Stimulated activated naive B cell treated with anti-CD40 and anti-IgM and Interleukin-4, amounts not matched to agents 10 μg/mL and 1 μg/mL and 100 μg/mL, for 72 hours (primary cell): ENCODE results near the gene ATXN10.
"Not testable (repeated sequence)": the region's sequence is repeated elsewhere in the genome, so short reads cannot be mapped to it uniquely, and the experiment has no call there.

Experiments
- ATAC-seq, 2 donors: fragments of 150-1000 bp; cut with Tn5 transposase; replicated peaks; 2 replicates each; pipeline ENCODE4 v1.10.0; 2021; ENCODE audit warnings: moderate library complexity in 1 of 2
- DNase-seq: peaks from one replicate; pipeline ENCODE4 v3.0.0; 2021
- H3K27ac Mint-ChIP-seq: one replicate; pipeline ENCODE4 v1.8.0; 2022; ENCODE audit warnings: mild to moderate bottlenecking, mixed read lengths
- H3K27me3 Mint-ChIP-seq, 2 donors: one replicate each; pipeline ENCODE4 v1.8.0; 2022; ENCODE audit warnings: mixed read lengths in 2 of 2
- H3K36me3 Mint-ChIP-seq, 2 donors: one replicate each; pipeline ENCODE4 v1.8.0; 2022; ENCODE audit warnings: mixed read lengths in 2 of 2, mild to moderate bottlenecking in 1 of 2
- H3K4me1 Mint-ChIP-seq, 2 donors: one replicate each; pipeline ENCODE4 v1.8.0; 2022; ENCODE audit warnings: mixed read lengths in 2 of 2, mild to moderate bottlenecking in 1 of 2
- H3K4me3 Mint-ChIP-seq, 2 donors: one replicate each; pipeline ENCODE4 v1.8.0; 2022; ENCODE audit warnings: mild to moderate bottlenecking in 2 of 2, mixed read lengths in 2 of 2, moderate library complexity in 1 of 2
- H3K9me3 Mint-ChIP-seq, 2 donors: one replicate each; pipeline ENCODE4 v1.8.0; 2022; ENCODE audit warnings: mixed read lengths in 2 of 2, mild to moderate bottlenecking in 1 of 2

The ATXN10 gene

GRCh38 chr22:45678961-45679912, 7.6 kb downstream of the ATXN10 start:
- peak; percentile 6 for DNase-seq
- Mint-ChIP-seq H3K4me1 (peaks cover 19 to 39% of the 10 kb centered on the region in 2 donors), H3K9me3 (peaks cover 0 to 3% of the 10 kb centered on the region in 2 donors), H3K27me3 (no peaks in the 10 kb centered on the region), H3K27ac (peak overlapping the region; percentile 74), H3K36me3 (peaks cover 5 to 27% of the 10 kb centered on the region in 2 donors), H3K4me3 (peak overlapping the region in 1 of 2 donors; percentile 14)
- peak; percentile 60 to 63 for ATAC-seq

- Mint-ChIP-seq H3K36me3 (peaks cover 5 to 16% of the 10 kb centered on the region in 2 donors), H3K27me3 (no peaks in the 10 kb centered on the region), H3K9me3 (peaks cover 0 to 3% of the 10 kb centered on the region in 2 donors), H3K4me1 (peaks cover 12 to 27% of the 10 kb centered on the region in 2 donors), H3K4me3 (no peak overlapping the region), H3K27ac (no peak overlapping the region)
- ATAC-seq: no peak
- DNase-seq: no peak
Measured at GRCh38 chr22:45680932-45681700, 9.5 kb downstream of the ATXN10 start.

DNA sequence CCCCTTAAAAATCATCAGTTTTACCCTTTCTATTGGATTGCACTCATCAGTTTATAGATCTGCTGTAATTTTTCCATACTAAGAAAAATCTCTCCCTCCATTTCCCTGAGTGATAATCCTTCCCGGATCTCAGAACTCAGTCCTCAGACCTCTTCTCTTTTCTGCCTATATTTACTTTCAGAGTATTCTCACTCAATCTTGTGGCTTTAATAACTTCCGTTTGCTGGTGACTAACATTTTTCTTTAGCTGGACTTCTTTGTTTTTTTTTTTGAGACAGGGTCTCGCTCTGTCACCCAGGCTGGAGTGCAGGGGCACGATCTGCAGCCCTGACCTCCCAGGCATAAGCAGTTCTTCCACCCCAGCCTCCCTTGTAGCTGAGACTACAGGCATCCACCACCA, 10.4 kb downstream of the ATXN10 start:
- Mint-ChIP-seq H3K36me3 (peaks cover 2 to 11% of the 10 kb centered on the region in 2 donors), H3K27ac (no peak overlapping the region), H3K9me3 (peaks cover 0 to 3% of the 10 kb centered on the region in 2 donors), H3K4me1 (peaks cover 12 to 32% of the 10 kb centered on the region in 2 donors), H3K27me3 (no peaks in the 10 kb centered on the region), H3K4me3 (no peak overlapping the region)
- DNase-seq (no peak), ATAC-seq (no peak)

DNA sequence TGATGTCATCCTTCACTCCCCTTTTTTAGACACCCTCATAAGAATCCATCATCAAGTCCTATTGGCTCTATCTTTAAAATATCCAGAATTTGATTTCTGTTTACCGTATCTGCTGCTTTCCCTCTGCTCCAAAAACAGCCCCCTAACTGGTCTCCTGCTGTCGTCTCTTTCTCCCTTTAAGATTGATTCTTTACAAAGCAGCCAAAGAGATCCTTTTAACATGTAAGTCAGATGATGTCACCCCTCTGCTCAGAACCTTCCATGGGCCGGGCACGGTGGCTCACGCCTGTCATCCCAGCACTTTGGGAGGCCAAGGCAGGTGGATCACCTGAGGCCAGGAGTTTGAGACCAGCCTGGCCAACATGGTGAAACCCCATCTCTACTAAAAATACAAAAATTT, 11.1 kb downstream of the ATXN10 start:
- peaks cover 10 to 28% of the 10 kb centered on the region in 2 donors for H3K4me1 Mint-ChIP-seq
- H3K4me3 Mint-ChIP-seq, ATAC-seq, H3K27me3 Mint-ChIP-seq, H3K27ac Mint-ChIP-seq, DNase-seq, H3K36me3 Mint-ChIP-seq, H3K9me3 Mint-ChIP-seq: not testable (repeated sequence)

GRCh38 chr22:45683248-45683647, 11.6 kb downstream of the ATXN10 start:
- peaks cover 8 to 25% of the 10 kb centered on the region in 2 donors for H3K4me1 Mint-ChIP-seq
- no peak overlapping the region for H3K27ac Mint-ChIP-seq
- H3K9me3 Mint-ChIP-seq: peaks cover 0 to 3% of the 10 kb centered on the region in 2 donors
- peaks cover 2 to 7% of the 10 kb centered on the region in 2 donors for H3K36me3 Mint-ChIP-seq
- peak; percentile 68 to 69 for ATAC-seq
- H3K4me3 Mint-ChIP-seq: no peak overlapping the region
- no peaks in the 10 kb centered on the region for H3K27me3 Mint-ChIP-seq
- DNase-seq: peak; percentile 5

DNA sequence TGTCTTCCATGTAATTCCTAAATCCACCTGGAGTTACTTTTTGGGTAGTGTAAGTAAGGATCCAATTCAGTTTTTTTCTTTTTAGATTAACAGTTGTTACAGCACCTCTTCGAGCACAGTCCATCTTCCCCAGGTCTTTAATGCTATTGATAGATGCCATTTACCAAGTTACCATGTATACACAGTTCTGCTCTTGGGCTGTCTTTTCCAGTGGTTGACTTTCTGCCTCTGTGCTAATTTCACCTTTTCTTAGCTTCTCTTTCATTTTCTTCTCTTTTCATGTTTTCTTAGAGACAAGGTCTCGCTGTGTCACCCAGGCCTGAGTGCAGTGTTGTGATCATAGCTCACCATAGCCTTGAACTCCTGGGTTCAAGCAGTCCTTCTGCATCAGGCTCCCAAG, 12.0 kb downstream of the ATXN10 start:
- Mint-ChIP-seq H3K4me3 (no peak overlapping the region), H3K36me3 (peaks cover 2 to 7% of the 10 kb centered on the region in 2 donors), H3K27ac (no peak overlapping the region), H3K4me1 (peaks cover 8 to 23% of the 10 kb centered on the region in 2 donors), H3K27me3 (no peaks in the 10 kb centered on the region), H3K9me3 (peaks cover 0 to 3% of the 10 kb centered on the region in 2 donors)
- peak; percentile 60 to 64 for ATAC-seq
- no peak for DNase-seq

GRCh38 chr22:45684169-45684568, 12.5 kb downstream of the ATXN10 start:
- no peak overlapping the region for H3K27ac Mint-ChIP-seq
- no peak overlapping the region for H3K4me3 Mint-ChIP-seq
- ATAC-seq (peak; percentile 88 to 89), DNase-seq (peak; percentile 33)
- peaks cover 4 to 23% of the 10 kb centered on the region in 2 donors for H3K4me1 Mint-ChIP-seq
- peaks cover 0 to under 1% of the 10 kb centered on the region in 2 donors for H3K9me3 Mint-ChIP-seq
- H3K27me3 Mint-ChIP-seq: no peaks in the 10 kb centered on the region
- peaks cover 2 to 4% of the 10 kb centered on the region in 2 donors for H3K36me3 Mint-ChIP-seq

DNA sequence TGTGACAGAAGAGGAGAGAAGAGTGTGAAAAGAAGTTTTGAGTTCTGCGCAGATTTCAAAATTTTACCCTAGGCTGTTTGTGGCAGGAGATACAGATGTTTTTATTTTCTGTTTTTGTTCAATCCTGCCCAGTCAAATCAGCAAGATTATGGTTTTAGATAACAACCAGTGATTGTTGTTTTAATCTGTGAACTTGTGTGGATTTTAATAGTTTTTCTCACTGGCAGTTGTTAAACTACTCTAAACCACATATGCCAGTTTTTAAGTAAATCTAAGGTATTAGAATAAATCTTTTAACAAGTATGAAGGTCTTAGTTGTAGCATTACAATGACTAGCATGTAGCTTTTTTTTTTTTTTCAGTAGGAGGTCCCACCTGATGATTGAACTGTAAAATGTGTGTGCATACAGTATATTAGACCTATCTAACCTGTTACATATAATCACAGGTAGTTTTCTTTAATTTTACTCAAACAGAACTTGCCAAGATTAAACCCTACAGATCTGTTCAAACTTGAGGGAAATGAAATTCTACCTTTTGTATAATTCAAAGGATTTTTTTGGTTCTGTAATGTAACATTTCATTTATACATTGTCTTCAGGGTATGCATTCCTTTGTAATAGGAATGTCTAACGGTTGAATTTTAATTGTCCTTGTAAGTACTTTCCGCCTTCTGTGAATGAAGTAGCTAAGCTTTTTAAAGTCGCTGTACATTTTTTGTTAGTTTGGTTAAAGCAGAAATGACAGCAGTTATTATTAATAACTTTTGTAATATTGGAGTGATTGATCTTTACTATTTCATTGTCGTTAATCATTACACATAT, 13.3 kb downstream of the ATXN10 start:
- no peaks in the 10 kb centered on the region for H3K27me3 Mint-ChIP-seq
- H3K27ac Mint-ChIP-seq: no peak overlapping the region
- no peak for ATAC-seq

GRCh38 chr22:45686004-45686403, 14.4 kb downstream of the ATXN10 start:
- no peaks in the 10 kb centered on the region for H3K27me3 Mint-ChIP-seq
- H3K4me3 Mint-ChIP-seq: no peak overlapping the region
- peaks cover 5 to 19% of the 10 kb centered on the region in 2 donors for H3K4me1 Mint-ChIP-seq
- no peak for DNase-seq
- H3K9me3 Mint-ChIP-seq: no peaks in the 10 kb centered on the region
- ATAC-seq: no peak
- peaks cover 12 to 13% of the 10 kb centered on the region in 2 donors for H3K36me3 Mint-ChIP-seq
- H3K27ac Mint-ChIP-seq: no peak overlapping the region

More for the DNA sequence above, 13.3 kb downstream of the ATXN10 start:
- H3K4me3 Mint-ChIP-seq: no peak overlapping the region
- DNase-seq: no peak
- H3K9me3 Mint-ChIP-seq: no peaks in the 10 kb centered on the region
- peaks cover 5 to 16% of the 10 kb centered on the region in 2 donors for H3K4me1 Mint-ChIP-seq
- peaks cover 4 to 5% of the 10 kb centered on the region in 2 donors for H3K36me3 Mint-ChIP-seq

DNA sequence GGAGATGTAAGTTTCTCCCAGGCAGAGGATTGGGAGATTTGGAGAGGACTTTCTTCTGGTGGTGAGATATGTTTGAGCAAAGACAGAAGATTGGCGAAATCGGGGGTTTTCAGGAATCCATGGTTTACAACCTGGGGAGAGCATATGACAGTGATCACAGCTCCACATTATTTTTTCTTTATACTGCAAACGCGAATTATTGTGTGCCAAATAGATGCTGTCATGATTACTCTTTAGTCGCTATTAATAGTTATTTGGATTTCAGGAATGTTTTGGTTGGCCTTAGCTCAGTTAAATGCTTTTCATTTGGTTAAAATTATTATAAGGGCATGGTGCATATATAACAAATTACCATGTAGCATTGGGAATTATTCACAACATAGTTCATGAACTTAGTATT, 15.2 kb downstream of the ATXN10 start:
- Mint-ChIP-seq H3K36me3 (peaks cover 13 to 15% of the 10 kb centered on the region in 2 donors), H3K4me1 (peaks cover 5 to 20% of the 10 kb centered on the region in 2 donors), H3K27me3 (no peaks in the 10 kb centered on the region), H3K4me3 (no peak overlapping the region), H3K9me3 (no peaks in the 10 kb centered on the region), H3K27ac (no peak overlapping the region)
- ATAC-seq (no peak), DNase-seq (no peak)

DNA sequence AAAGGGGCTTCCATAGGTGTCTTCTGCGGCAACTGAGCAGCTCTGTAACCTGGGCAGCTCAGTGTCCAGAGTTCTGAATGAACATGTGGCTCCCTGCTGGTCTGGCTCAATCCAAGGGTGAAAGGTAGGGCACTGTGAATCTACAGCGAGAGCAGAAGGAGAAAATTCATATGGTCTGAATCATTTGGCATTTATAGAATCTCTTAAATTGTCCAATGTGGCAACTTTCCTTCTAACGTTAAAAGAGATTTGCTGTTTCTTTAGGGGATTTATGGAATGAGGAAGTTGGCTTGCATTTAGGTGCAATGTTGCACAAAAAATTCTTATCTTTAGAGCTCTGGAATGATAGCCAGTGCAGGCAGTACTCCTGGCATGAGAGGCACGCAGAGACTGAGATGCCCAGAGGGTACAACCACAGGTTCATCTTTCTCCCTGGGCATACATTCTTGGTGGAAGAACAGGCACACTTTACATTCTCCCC, 17.0 kb downstream of the ATXN10 start:
- peaks cover 5 to 20% of the 10 kb centered on the region in 2 donors for H3K4me1 Mint-ChIP-seq
- no peak for ATAC-seq
- H3K27me3 Mint-ChIP-seq: no peaks in the 10 kb centered on the region
- H3K4me3 Mint-ChIP-seq: no peak overlapping the region
- DNase-seq: no peak
- H3K27ac Mint-ChIP-seq: no peak overlapping the region
- peaks cover 18 to 21% of the 10 kb centered on the region in 2 donors for H3K36me3 Mint-ChIP-seq
- H3K9me3 Mint-ChIP-seq: no peaks in the 10 kb centered on the region

GRCh38 chr22:45689211-45689610, 17.6 kb downstream of the ATXN10 start:
- DNase-seq (no peak), ATAC-seq (no peak)
- Mint-ChIP-seq H3K36me3 (peaks cover 18 to 23% of the 10 kb centered on the region in 2 donors), H3K4me1 (peaks cover 5 to 20% of the 10 kb centered on the region in 2 donors), H3K4me3 (no peak overlapping the region), H3K27me3 (no peaks in the 10 kb centered on the region), H3K9me3 (no peaks in the 10 kb centered on the region), H3K27ac (no peak overlapping the region)

GRCh38 chr22:45690008-45690407, 18.4 kb downstream of the ATXN10 start:
- Mint-ChIP-seq H3K9me3 (no peaks in the 10 kb centered on the region), H3K4me1 (peaks cover 5 to 20% of the 10 kb centered on the region in 2 donors), H3K27me3 (no peaks in the 10 kb centered on the region), H3K27ac (no peak overlapping the region), H3K4me3 (no peak overlapping the region), H3K36me3 (peaks cover 19 to 23% of the 10 kb centered on the region in 2 donors)
- ATAC-seq (no peak), DNase-seq (no peak)
